ENCODE measurements around the gene TFAP2A.

GRCh38 chr6:10389739-10390494, 25.0 kb downstream of the TFAP2A start:
- TF ChIP-seq CTCF (IDR thresholded peaks at IDR 0.05) (no peak), CEBPB (IDR thresholded peaks at IDR 0.05) (no peak), KDM5A (IDR thresholded peaks at IDR 0.05) (no peak), EHMT2 (IDR thresholded peaks at IDR 0.05; ENCODE audit: low read depth) (no peak)
